H9 (cell line): Measurements from ENCODE around the gene GRM5. TPM values are rescaled to one million over a fixed set of nuclear protein-coding genes. Genes with fewer than 3 reads are reported as not detected.

ENCODE experiments used
- DNase-seq: peaks from one replicate; pipeline ENCODE4 v3.0.0-alpha.2; 2017
- H2AFZ ChIP-seq: one replicate; pipeline ENCODE4 v1.6.1; 2013; ENCODE audit warnings: mild to moderate bottlenecking, low read length, control low read depth, moderate library complexity
- H2AK5ac ChIP-seq: 2 replicates; pipeline ENCODE4 v1.6.1; 2013; ENCODE audit warnings: low read length, control low read depth, mixed read lengths; ENCODE audit not compliant: insufficient read length
- H2BK120ac ChIP-seq: one replicate; pipeline ENCODE4 v1.6.1; 2013; ENCODE audit warnings: low read depth, mild to moderate bottlenecking, low read length, control low read depth, inconsistent platforms; ENCODE audit not compliant: poor library complexity, severe bottlenecking
- H2BK12ac ChIP-seq: 2 replicates; pipeline ENCODE4 v1.6.1; 2013; ENCODE audit warnings: low read length, control low read depth, mixed read lengths, low read depth; ENCODE audit not compliant: insufficient read length
- H2BK15ac ChIP-seq: 2 replicates; pipeline ENCODE4 v1.6.1; 2013; ENCODE audit warnings: low read depth, low read length, control low read depth
- H2BK20ac ChIP-seq: one replicate; pipeline ENCODE4 v1.6.1; 2013; ENCODE audit warnings: low read depth, mild to moderate bottlenecking, low read length, control low read depth, inconsistent platforms; ENCODE audit not compliant: poor library complexity, severe bottlenecking
- H2BK5ac ChIP-seq: 2 replicates; pipeline ENCODE4 v1.6.1; 2013; ENCODE audit warnings: low read length, control low read depth, mixed read lengths; ENCODE audit not compliant: insufficient read length
- H3K14ac ChIP-seq: 2 replicates; pipeline ENCODE4 v1.6.1; 2013; ENCODE audit warnings: low read length, control low read depth; ENCODE audit not compliant: insufficient read depth
- H3K18ac ChIP-seq: 2 replicates; pipeline ENCODE4 v1.6.1; 2013; ENCODE audit warnings: low read depth, mild to moderate bottlenecking, mixed read lengths, low read length, control low read depth; ENCODE audit not compliant: insufficient read length
- H3K23ac ChIP-seq: 2 replicates; pipeline ENCODE4 v1.6.1; 2013; ENCODE audit warnings: low read length, control low read depth, mixed read lengths, low read depth; ENCODE audit not compliant: insufficient read length
- H3K23me2 ChIP-seq: 2 replicates; pipeline ENCODE4 v1.6.1; 2013; ENCODE audit warnings: low read depth, mild to moderate bottlenecking, mixed read lengths, low read length, control low read depth; ENCODE audit not compliant: insufficient read length, poor library complexity, severe bottlenecking
- H3K27ac ChIP-seq: 2 replicates; pipeline ENCODE4 v1.5.1; 2013; ENCODE audit warnings: low read length, control low read depth, mixed read lengths, low read depth; ENCODE audit not compliant: insufficient read length
- H3K27me3 ChIP-seq: 2 replicates; pipeline ENCODE4 v1.6.1; 2013; ENCODE audit warnings: low read length, control low read depth, inconsistent platforms; ENCODE audit not compliant: insufficient read depth
- H3K4ac ChIP-seq: 2 replicates; pipeline ENCODE4 v1.6.1; 2013; ENCODE audit warnings: low read depth, mild to moderate bottlenecking, control low read depth, inconsistent platforms, low read length, moderate library complexity
- H3K4me1 ChIP-seq: 2 replicates; pipeline ENCODE4 v1.6.1; 2013; ENCODE audit warnings: low read length, control low read depth, inconsistent platforms; ENCODE audit not compliant: insufficient read depth
- H3K4me2 ChIP-seq: 2 replicates; pipeline ENCODE4 v1.6.1; 2013; ENCODE audit warnings: low read length, control low read depth, mixed read lengths; ENCODE audit not compliant: insufficient read length, insufficient read depth
- H3K56ac ChIP-seq: 2 replicates; pipeline ENCODE4 v1.6.1; 2013; ENCODE audit warnings: low read depth, mild to moderate bottlenecking, mixed read lengths, low read length, control low read depth; ENCODE audit not compliant: insufficient read length
- H3K79me1 ChIP-seq: 2 replicates; pipeline ENCODE4 v1.6.1; 2013; ENCODE audit warnings: low read depth, mild to moderate bottlenecking, moderate library complexity, low read length, control low read depth, inconsistent platforms; ENCODE audit not compliant: insufficient read depth, poor library complexity, severe bottlenecking
- H3K79me2 ChIP-seq: 2 replicates; pipeline ENCODE4 v1.6.1; 2013; ENCODE audit warnings: low read length, control low read depth, inconsistent platforms; ENCODE audit not compliant: insufficient read depth
- H3K9ac ChIP-seq: 2 replicates; pipeline ENCODE4 v1.6.1; 2013; ENCODE audit warnings: low read length, control low read depth, mixed read lengths; ENCODE audit not compliant: insufficient read length; ENCODE audit errors: extremely low read depth
- H3K9me3 ChIP-seq: one replicate; pipeline ENCODE4 v1.6.1; 2013; ENCODE audit warnings: low read depth, low read length, inconsistent platforms; ENCODE audit not compliant: control insufficient read depth
- H3T11ph ChIP-seq: one replicate; pipeline ENCODE4 v1.6.1; 2013; ENCODE audit warnings: mild to moderate bottlenecking, low read length, control low read depth, inconsistent platforms
- H4K20me1 ChIP-seq: one replicate; pipeline ENCODE4 v1.6.1; 2013; ENCODE audit not compliant: control insufficient read depth, insufficient read length, insufficient read depth
- H4K5ac ChIP-seq: 2 replicates; pipeline ENCODE4 v1.6.1; 2013; ENCODE audit warnings: low read depth, mild to moderate bottlenecking, mixed read lengths, low read length, control low read depth; ENCODE audit not compliant: insufficient read length
- H4K8ac ChIP-seq: replicated peaks from 2 replicates; pipeline ENCODE4 v1.6.1; 2013; ENCODE audit warnings: low read length, control low read depth, mixed read lengths, low read depth; ENCODE audit not compliant: insufficient read length
- H4K91ac ChIP-seq: 2 replicates; pipeline ENCODE4 v1.6.1; 2013; ENCODE audit warnings: low read depth, mild to moderate bottlenecking, moderate library complexity, mixed read lengths, low read length, control low read depth; ENCODE audit not compliant: insufficient read length
- H3K27ac Mint-ChIP-seq, 3 experiments: 2 replicates in 2 of 3; 3 replicates in 1 of 3; pipeline ENCODE4 v1.8.0; 2020 to 2021; ENCODE audit warnings: mixed read lengths in 3 of 3, mild to moderate bottlenecking in 1 of 3, moderate library complexity in 1 of 3
- H3K27me3 Mint-ChIP-seq: 2 replicates; pipeline ENCODE4 v1.8.0; 2021; ENCODE audit warnings: low read depth, mild to moderate bottlenecking, moderate library complexity, mixed read lengths
- H3K36me3 Mint-ChIP-seq, 3 experiments: 2 replicates in 2 of 3; 3 replicates in 1 of 3; pipeline ENCODE4 v1.8.0; 2020 to 2021; ENCODE audit warnings: low read depth in 3 of 3, mixed read lengths in 3 of 3; ENCODE audit not compliant: insufficient read depth in 1 of 3
- H3K4me1 Mint-ChIP-seq, 2 experiments: 2 replicates each; pipeline ENCODE4 v1.8.0; 2020; ENCODE audit warnings: mixed read lengths in 2 of 2
- H3K4me3 Mint-ChIP-seq, 2 experiments: 2 replicates in 1 of 2; 3 replicates in 1 of 2; pipeline ENCODE4 v1.8.0; 2020 to 2021; ENCODE audit warnings: mild to moderate bottlenecking in 2 of 2, mixed read lengths in 2 of 2, moderate library complexity in 1 of 2
- H3K9me3 Mint-ChIP-seq, 2 experiments: 2 replicates in 1 of 2; 3 replicates in 1 of 2; pipeline ENCODE4 v1.8.0; 2020; ENCODE audit warnings: mild to moderate bottlenecking in 2 of 2, mixed read lengths in 2 of 2, moderate library complexity in 1 of 2
- CTCF ChIP-seq: fragments of 200-600 bp; sonication (generic); conservative IDR thresholded peaks from 3 replicates; pipeline ENCODE4 v1.8.0; 2021; ENCODE audit warnings: antibody characterized with exemption, mild to moderate bottlenecking
- WGBS: extraction: QIAGEN DNeasy Blood & Tissue Kit; methylation state at CpG from one replicate; pipeline ENCODE4 v1.1.7; 2013; ENCODE audit warnings: missing lambda C conversion rate, low lambda C conversion rate, mixed read lengths; ENCODE audit not compliant: insufficient read length; ENCODE audit errors: extremely low coverage; 5-methylcytosine and 5-hydroxymethylcytosine counted together
- total RNA-seq: library from RNA; stranded (reverse); gene quantifications from 2 replicates; pipeline ENCODE4 v1.2.1, GENCODE V29; 2021

The GRM5 gene
- total RNA-seq, 1 experiment from 2014 or later = not detected

- no peak overlapping the region for H2AK5ac ChIP-seq
- no peak overlapping the region for H4K8ac ChIP-seq
- H4K91ac ChIP-seq = no peak overlapping the region
- H3K79me2 ChIP-seq = no peaks in the 10 kb centered on the region
- H3K4ac ChIP-seq = no peak overlapping the region
- no peak for DNase-seq
- H2BK20ac ChIP-seq = no peak overlapping the region
- no peaks in the 10 kb centered on the region for H3K79me1 ChIP-seq
- no peaks in the 10 kb centered on the region for H3K9me3 ChIP-seq
- H3K18ac ChIP-seq = no peak overlapping the region
- H2BK15ac ChIP-seq = no peak overlapping the region
- Mint-ChIP-seq H3K9me3 (no peaks in the 10 kb centered on the region; a peak in 1 of 5 replicates), H3K27me3 (no peaks in the 10 kb centered on the region), H3K4me3 (no peak overlapping the region), H3K4me1 (peaks cover 4 to 7% of the 10 kb centered on the region in 2 experiments), H3K27ac (no peak overlapping the region), H3K36me3 (no peaks in the 10 kb centered on the region)
- H2BK120ac ChIP-seq = no peak overlapping the region
- H3K4me2 ChIP-seq = no peak overlapping the region
- H3K27ac ChIP-seq = no peak overlapping the region
- no peak overlapping the region for H2BK12ac ChIP-seq
- H3K56ac ChIP-seq = no peak overlapping the region
- no peaks in the 10 kb centered on the region for H3K27me3 ChIP-seq
- no CpG with 5 or more reads among the region's 2 CpGs for WGBS
- H3K23ac ChIP-seq = no peak overlapping the region
- H2AFZ ChIP-seq = no peak overlapping the region
- H3K9ac ChIP-seq = no peak overlapping the region
- H3K23me2 ChIP-seq = no peaks in the 10 kb centered on the region
- no peak overlapping the region for H3T11ph ChIP-seq
- no peaks in the 10 kb centered on the region for H3K4me1 ChIP-seq
- peak; percentile 45; the same call in 2 of the 3 replicates for TF ChIP-seq CTCF
- H4K20me1 ChIP-seq = no peaks in the 10 kb centered on the region
- H3K14ac ChIP-seq = no peak overlapping the region
- no peak overlapping the region for H2BK5ac ChIP-seq
- no peak overlapping the region for H4K5ac ChIP-seq
Observed at GRCh38 chr11:88494848-88495247, 570.9 kb downstream of the GRM5 start.
